Keratinocyte (primary cell): ENCODE data around the gene PNKD. TPM values are rescaled to one million over a fixed set of nuclear protein-coding genes. Genes with fewer than 3 reads are reported as not detected.

Source experiments
- DNase-seq: peaks from one replicate; pipeline ENCODE4 v3.0.0-alpha.2; 2011; ENCODE audit warnings: low read depth, missing footprints, low spot score
- FAIRE-seq: peaks from 2 replicates; lab custom pipeline; 2011; peaks lifted over from hg19 to GRCh38; lab: Jason Lieb, UNC
- H2AFZ ChIP-seq: 2 replicates; pipeline ENCODE4 v1.6.0; 2012; ENCODE audit warnings: low read length, control low read depth, inconsistent platforms; ENCODE audit not compliant: control insufficient read depth
- H3K27ac ChIP-seq: 2 replicates; pipeline ENCODE4 v1.5.1; 2011; ENCODE audit warnings: low read length; ENCODE audit not compliant: control insufficient read depth, insufficient read depth
- H3K27me3 ChIP-seq: 3 replicates; pipeline ENCODE4 v1.6.0; 2011; ENCODE audit warnings: low read length; ENCODE audit not compliant: control insufficient read depth, insufficient read depth; ENCODE audit errors: extremely low read depth
- H3K36me3 ChIP-seq, 2 experiments: 2 replicates in 1 of 2; 3 replicates in 1 of 2; pipeline ENCODE4 v1.5.1; 2011; ENCODE audit warnings: low read length in 2 of 2, mild to moderate bottlenecking in 1 of 2; ENCODE audit not compliant: control insufficient read depth in 2 of 2, insufficient read depth in 2 of 2; ENCODE audit errors: extremely low read depth in 1 of 2
- H3K4me1 ChIP-seq: 3 replicates; pipeline ENCODE4 v1.5.1; 2011; ENCODE audit warnings: low read length; ENCODE audit not compliant: control insufficient read depth, insufficient read depth; ENCODE audit errors: extremely low read depth
- H3K4me2 ChIP-seq: 3 replicates; pipeline ENCODE4 v1.6.0; 2011; ENCODE audit warnings: low read depth, low read length; ENCODE audit not compliant: control insufficient read depth, insufficient read depth; ENCODE audit errors: extremely low read depth
- H3K4me3 ChIP-seq, 3 experiments: fragments of 200-600 bp in 1 of 3; sonication (generic) in 1 of 3; 2 replicates in 2 of 3; 3 replicates in 1 of 3; pipeline ENCODE4 v1.5.1; 2011 to 2016; ENCODE audit warnings: low read length in 3 of 3, mild to moderate bottlenecking in 3 of 3, control low read depth in 2 of 3, inconsistent platforms in 1 of 3, low read depth in 1 of 3, mixed read lengths in 1 of 3, mixed run types in 1 of 3, moderate library complexity in 1 of 3; ENCODE audit not compliant: control insufficient read depth in 2 of 3, insufficient read depth in 2 of 3; ENCODE audit errors: extremely low read depth in 1 of 3
- H3K79me2 ChIP-seq: 2 replicates; pipeline ENCODE4 v1.6.0; 2012; ENCODE audit warnings: low read length; ENCODE audit not compliant: control insufficient read depth, insufficient read depth
- H3K9ac ChIP-seq: 3 replicates; pipeline ENCODE4 v1.6.0; 2011; ENCODE audit warnings: low read length; ENCODE audit not compliant: control insufficient read depth, insufficient read depth; ENCODE audit errors: extremely low read depth
- H3K9me1 ChIP-seq: 3 replicates; pipeline ENCODE4 v1.6.0; 2011; ENCODE audit warnings: low read length; ENCODE audit not compliant: control insufficient read depth, insufficient read depth; ENCODE audit errors: extremely low read depth
- H3K9me3 ChIP-seq: 2 replicates; pipeline ENCODE4 v1.5.1; 2012; ENCODE audit warnings: low read depth, low read length; ENCODE audit not compliant: control insufficient read depth
- H4K20me1 ChIP-seq: 3 replicates; pipeline ENCODE4 v1.6.0; 2011; ENCODE audit warnings: low read length; ENCODE audit not compliant: control insufficient read depth, insufficient read depth; ENCODE audit errors: extremely low read depth
- EZH2 ChIP-seq: IDR thresholded peaks from one replicate; pipeline ENCODE4 v1.6.1; 2012; ENCODE audit warnings: inconsistent platforms, mild to moderate bottlenecking, low read length, moderate library complexity
- dilution Hi-C: fragments of 300-500 bp; cut with MboI; formaldehyde crosslinking; loops from one replicate; pipeline ENCODE4 v1.7.0; 2020; ENCODE audit warnings: low sequenced_read_pairs; ENCODE audit not compliant: extremely low pct_ligation_motif_present
- polyA plus RNA-seq, 5 experiments: library from polyadenylated mRNA; depleted of rRNA in 3 of 5; stranded (reverse) in 3 of 5; stranded (forward) in 1 of 5; unstranded in 1 of 5; fragments of >200 nt; gene quantifications; 1 replicate in 1 of 5; 2 replicates in 3 of 5; 3 replicates in 1 of 5; pipeline versions ENCODE4 v1.2.1 to v1.2.3, GENCODE V29; 2011 to 2012; ENCODE audit warnings: missing spikeins in 2 of 5, low read depth in 1 of 5, low replicate concordance in 1 of 5
- TF ChIP-seq, protein P1 (sequence below), 3 experiments: IDR thresholded peaks in 1 of 3; conservative IDR thresholded peaks in 1 of 3; optimal IDR thresholded peaks in 1 of 3; 2 replicates in 2 of 3; 3 replicates in 1 of 3; pipeline versions ENCODE3 to v1.5.1; 2011; ENCODE audit warnings: low read length in 3 of 3, mild to moderate bottlenecking in 3 of 3, moderate library complexity in 2 of 3, control low read depth in 1 of 3, inconsistent platforms in 1 of 3; ENCODE audit not compliant: insufficient read depth in 2 of 3; ENCODE audit errors: extremely low read depth in 1 of 3

PNKD gene
- polyA plus RNA-seq, 1 donor (not counting 4 experiments of a cell fraction or from before 2014, with no cell fraction given), result 22.8 TPM

DNA sequence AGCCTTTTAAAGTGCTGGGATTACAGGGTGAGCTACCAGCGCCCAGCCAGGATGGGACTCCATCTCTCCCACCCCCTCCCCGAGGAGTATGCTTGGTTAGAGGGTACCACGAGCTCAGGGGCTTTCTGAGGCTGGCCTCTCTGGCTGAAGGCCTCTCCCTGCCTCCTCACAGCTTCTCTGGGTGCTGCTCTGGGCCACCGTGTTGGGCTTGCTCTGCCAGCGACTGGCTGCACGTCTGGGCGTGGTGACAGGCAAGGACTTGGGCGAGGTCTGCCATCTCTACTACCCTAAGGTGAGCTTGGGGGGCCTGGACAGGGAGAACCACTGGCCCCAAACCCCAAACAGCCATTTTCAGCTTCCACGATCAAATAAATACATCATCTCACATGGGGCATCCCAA is 114.7 kb downstream of the PNKD start:
- DNase-seq (no peak), FAIRE-seq (no peak)
- H3K79me2 ChIP-seq, result no peaks in the 10 kb centered on the region
- H3K27me3 ChIP-seq, result peaks cover 16% of the 10 kb centered on the region
- H3K9me1 ChIP-seq, result no peaks in the 10 kb centered on the region
- dilution Hi-C loops, result no loop called here
- no peaks in the 10 kb centered on the region for H3K9me3 ChIP-seq
- H3K36me3 ChIP-seq, result no peaks in the 10 kb centered on the region
- no peak overlapping the region for H3K4me3 ChIP-seq
- no peak overlapping the region for H2AFZ ChIP-seq
- peaks cover 20% of the 10 kb centered on the region for H3K4me1 ChIP-seq
- TF ChIP-seq, protein P1, sequence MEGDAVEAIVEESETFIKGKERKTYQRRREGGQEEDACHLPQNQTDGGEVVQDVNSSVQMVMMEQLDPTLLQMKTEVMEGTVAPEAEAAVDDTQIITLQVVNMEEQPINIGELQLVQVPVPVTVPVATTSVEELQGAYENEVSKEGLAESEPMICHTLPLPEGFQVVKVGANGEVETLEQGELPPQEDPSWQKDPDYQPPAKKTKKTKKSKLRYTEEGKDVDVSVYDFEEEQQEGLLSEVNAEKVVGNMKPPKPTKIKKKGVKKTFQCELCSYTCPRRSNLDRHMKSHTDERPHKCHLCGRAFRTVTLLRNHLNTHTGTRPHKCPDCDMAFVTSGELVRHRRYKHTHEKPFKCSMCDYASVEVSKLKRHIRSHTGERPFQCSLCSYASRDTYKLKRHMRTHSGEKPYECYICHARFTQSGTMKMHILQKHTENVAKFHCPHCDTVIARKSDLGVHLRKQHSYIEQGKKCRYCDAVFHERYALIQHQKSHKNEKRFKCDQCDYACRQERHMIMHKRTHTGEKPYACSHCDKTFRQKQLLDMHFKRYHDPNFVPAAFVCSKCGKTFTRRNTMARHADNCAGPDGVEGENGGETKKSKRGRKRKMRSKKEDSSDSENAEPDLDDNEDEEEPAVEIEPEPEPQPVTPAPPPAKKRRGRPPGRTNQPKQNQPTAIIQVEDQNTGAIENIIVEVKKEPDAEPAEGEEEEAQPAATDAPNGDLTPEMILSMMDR (optimal IDR thresholded peaks at IDR 0.05 in 1 of 3, IDR thresholded peaks at IDR 0.05 in 1 of 3, conservative IDR thresholded peaks at IDR 0.05 in 1 of 3; ENCODE audit: extremely low read depth in 1 of 3, insufficient read depth in 2 of 3, low read length in 3 of 3), result no peak
- TF ChIP-seq EZH2, result no peak
- no peak overlapping the region for H3K9ac ChIP-seq
- no peak overlapping the region for H3K4me2 ChIP-seq
- H4K20me1 ChIP-seq, result no peaks in the 10 kb centered on the region
- H3K27ac ChIP-seq, result no peak overlapping the region

- dilution Hi-C loops, result no loop called here
- TF ChIP-seq, protein P1 (optimal IDR thresholded peaks at IDR 0.05 in 1 of 3, IDR thresholded peaks at IDR 0.05 in 1 of 3, conservative IDR thresholded peaks at IDR 0.05 in 1 of 3; ENCODE audit: extremely low read depth in 1 of 3, insufficient read depth in 2 of 3, low read length in 3 of 3), result no peak
- no peak for TF ChIP-seq EZH2
- Histone ChIP-seq H3K9me3 (no peaks in the 10 kb centered on the region), H3K36me3 (no peaks in the 10 kb centered on the region), H3K79me2 (no peaks in the 10 kb centered on the region), H3K27me3 (peaks cover 13% of the 10 kb centered on the region), H3K4me2 (peak overlapping the region; percentile 66), H3K4me3 (no peak overlapping the region), H3K9ac (no peak overlapping the region), H4K20me1 (no peaks in the 10 kb centered on the region), H3K27ac (no peak overlapping the region), H3K9me1 (no peaks in the 10 kb centered on the region), H2AFZ (no peak overlapping the region), H3K4me1 (peaks cover 20% of the 10 kb centered on the region)
- DNase-seq (no peak), FAIRE-seq (no peak)
Measured at GRCh38 chr2:218386505-218387368, 116.4 kb downstream of the PNKD start.
